ENCODE measurements around the gene PRKCA. TPM values are rescaled to one million over a fixed set of nuclear protein-coding genes. Genes with fewer than 3 reads are reported as not detected.

PRKCA gene
- total and polyA plus RNA-seq, 2 experiments from 2014 or later = 6.4 to 35.4 TPM

DNA sequence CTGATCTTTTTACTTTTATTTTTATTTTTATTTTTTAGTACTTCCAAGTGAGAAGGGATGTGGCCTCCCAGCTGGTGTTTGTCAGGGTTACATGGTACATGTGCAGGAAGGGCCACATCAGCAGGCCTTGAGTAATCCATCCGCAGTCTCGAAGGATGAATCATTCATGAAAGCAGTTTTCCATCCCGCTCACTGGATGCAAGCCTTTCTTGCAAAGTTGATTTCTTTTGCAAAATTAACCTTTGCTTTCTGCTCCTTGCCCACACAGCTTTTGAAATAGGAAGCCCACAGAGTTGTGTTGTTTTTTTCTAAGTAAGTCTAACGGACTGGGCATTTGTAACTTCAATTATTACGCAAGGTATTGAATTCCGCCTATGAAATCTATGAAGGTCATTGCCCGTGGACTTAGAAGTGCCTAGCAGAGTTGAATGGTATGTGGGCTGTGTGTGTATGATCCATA lies 157.4 kb downstream of the PRKCA start (continued):
- TF ChIP-seq, protein P1, sequence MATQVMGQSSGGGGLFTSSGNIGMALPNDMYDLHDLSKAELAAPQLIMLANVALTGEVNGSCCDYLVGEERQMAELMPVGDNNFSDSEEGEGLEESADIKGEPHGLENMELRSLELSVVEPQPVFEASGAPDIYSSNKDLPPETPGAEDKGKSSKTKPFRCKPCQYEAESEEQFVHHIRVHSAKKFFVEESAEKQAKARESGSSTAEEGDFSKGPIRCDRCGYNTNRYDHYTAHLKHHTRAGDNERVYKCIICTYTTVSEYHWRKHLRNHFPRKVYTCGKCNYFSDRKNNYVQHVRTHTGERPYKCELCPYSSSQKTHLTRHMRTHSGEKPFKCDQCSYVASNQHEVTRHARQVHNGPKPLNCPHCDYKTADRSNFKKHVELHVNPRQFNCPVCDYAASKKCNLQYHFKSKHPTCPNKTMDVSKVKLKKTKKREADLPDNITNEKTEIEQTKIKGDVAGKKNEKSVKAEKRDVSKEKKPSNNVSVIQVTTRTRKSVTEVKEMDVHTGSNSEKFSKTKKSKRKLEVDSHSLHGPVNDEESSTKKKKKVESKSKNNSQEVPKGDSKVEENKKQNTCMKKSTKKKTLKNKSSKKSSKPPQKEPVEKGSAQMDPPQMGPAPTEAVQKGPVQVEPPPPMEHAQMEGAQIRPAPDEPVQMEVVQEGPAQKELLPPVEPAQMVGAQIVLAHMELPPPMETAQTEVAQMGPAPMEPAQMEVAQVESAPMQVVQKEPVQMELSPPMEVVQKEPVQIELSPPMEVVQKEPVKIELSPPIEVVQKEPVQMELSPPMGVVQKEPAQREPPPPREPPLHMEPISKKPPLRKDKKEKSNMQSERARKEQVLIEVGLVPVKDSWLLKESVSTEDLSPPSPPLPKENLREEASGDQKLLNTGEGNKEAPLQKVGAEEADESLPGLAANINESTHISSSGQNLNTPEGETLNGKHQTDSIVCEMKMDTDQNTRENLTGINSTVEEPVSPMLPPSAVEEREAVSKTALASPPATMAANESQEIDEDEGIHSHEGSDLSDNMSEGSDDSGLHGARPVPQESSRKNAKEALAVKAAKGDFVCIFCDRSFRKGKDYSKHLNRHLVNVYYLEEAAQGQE (IDR thresholded peaks at IDR 0.05; ENCODE audit: unreplicated experiment) = no peak
- no peak for TF ChIP-seq POLR2AphosphoS5 (IDR thresholded peaks at IDR 0.05; ENCODE audit: low read depth)
- no peak for TF ChIP-seq NANOG (IDR thresholded peaks at IDR 0.05; ENCODE audit: borderline replicate concordance)

DNA sequence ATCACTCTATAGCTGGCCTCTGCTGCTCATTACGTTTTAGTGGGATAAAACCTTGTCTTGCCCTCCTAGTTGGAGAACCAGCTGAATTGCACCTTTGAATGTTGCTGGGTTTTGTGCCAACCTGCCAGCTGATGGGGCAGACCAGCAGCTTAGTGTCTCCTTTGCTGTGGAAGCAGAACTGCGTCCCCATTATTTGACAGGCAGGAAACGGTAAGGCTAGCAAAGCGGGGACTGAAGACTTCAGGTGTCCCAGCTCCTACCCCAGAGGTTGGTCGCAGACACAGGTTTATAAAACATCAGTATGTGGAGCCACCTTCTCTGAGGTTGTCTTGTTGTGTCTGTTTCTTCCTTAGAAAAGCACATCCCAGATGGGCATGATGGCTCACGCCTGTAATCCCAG lies 158.1 kb downstream of the PRKCA start:
- no peak overlapping the region for H2AFZ ChIP-seq
- ATAC-seq = no peak
- H3K4me2 ChIP-seq = no peak overlapping the region
- H4K20me1 ChIP-seq (replicated peaks; ENCODE audit: insufficient read depth) = no peaks in the 10 kb centered on the region
- Mint-ChIP-seq H3K9me3 (no peaks in the 10 kb centered on the region; the same call in 2 of the 3 replicates), H3K27ac (no peak overlapping the region), H3K4me1 (no peaks in the 10 kb centered on the region; the same call in 2 of the 3 replicates), H3K27me3 (ENCODE audit: insufficient read depth, low read depth, poor library complexity) (peaks cover 7% of the 10 kb centered on the region), H3K4me3 (no peak overlapping the region), H3K36me3 (ENCODE audit: low read depth) (peaks cover 6% of the 10 kb centered on the region; the same call in 1 of the 3 replicates)
- no peaks in the 10 kb centered on the region for H3F3A ChIP-seq (replicated peaks; ENCODE audit: low read depth)
- no peak for DNase-seq (ENCODE audit: low spot score)
- peaks cover 3% of the 10 kb centered on the region; the same call in 1 of the 2 replicates for H3K79me2 ChIP-seq (replicated peaks; ENCODE audit: insufficient read depth)
- no peaks in the 10 kb centered on the region for H3K4me1 ChIP-seq (ENCODE audit: insufficient read depth)
- H3K4me3 ChIP-seq = no peak overlapping the region
- TF ChIP-seq, protein P1 (IDR thresholded peaks at IDR 0.05; ENCODE audit: unreplicated experiment) = no peak
- no peak overlapping the region for H3K27ac ChIP-seq (ENCODE audit: low read depth)
- H3K9me2 ChIP-seq (ENCODE audit: insufficient read depth) = no peaks in the 10 kb centered on the region
- H3K27me3 ChIP-seq (ENCODE audit: insufficient read depth) = peaks cover 23% of the 10 kb centered on the region
- H3K36me3 ChIP-seq (ENCODE audit: insufficient read depth) = no peaks in the 10 kb centered on the region

DNA sequence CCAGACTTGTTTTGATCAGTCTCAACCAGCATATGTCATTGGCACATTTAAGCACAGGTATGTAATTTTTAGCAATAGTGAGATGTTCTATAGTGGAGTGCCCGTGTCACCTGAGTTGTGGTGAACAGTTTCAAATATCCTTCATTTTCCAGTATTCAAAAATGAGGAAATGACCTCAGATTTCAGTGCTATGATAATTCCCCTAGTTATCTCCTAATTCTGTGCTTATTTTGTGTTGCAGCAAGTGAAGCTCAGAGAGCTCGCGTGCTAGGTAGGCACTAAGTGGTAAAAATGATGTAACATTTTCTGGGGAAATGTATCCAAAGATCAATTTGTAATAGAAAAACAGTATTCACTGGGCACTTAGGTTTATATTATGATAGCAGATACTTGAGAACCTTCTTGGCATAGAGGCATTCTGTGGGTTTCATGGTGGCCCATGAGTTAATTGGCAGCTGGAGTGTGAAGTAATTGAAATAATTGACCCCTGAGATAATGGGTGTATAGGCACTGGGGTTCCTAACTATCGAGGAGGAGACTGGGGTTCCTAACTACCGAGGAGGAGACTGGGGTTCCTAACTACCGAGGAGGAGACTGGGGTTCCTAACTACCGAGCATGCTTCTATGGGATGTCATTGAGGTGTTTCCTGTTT lies 159.1 kb downstream of the PRKCA start:
- Histone ChIP-seq H3K4me1 (ENCODE audit: insufficient read depth) (no peaks in the 10 kb centered on the region), H3K27ac (ENCODE audit: low read depth) (no peak overlapping the region), H3F3A (replicated peaks; ENCODE audit: low read depth) (no peaks in the 10 kb centered on the region), H4K20me1 (replicated peaks; ENCODE audit: insufficient read depth) (no peaks in the 10 kb centered on the region), H3K27me3 (ENCODE audit: insufficient read depth) (peaks cover 23% of the 10 kb centered on the region), H3K4me2 (no peak overlapping the region), H2AFZ (no peak overlapping the region), H3K79me2 (replicated peaks; ENCODE audit: insufficient read depth) (peaks cover 3% of the 10 kb centered on the region; the same call in 1 of the 2 replicates), H3K4me3 (no peak overlapping the region), H3K36me3 (ENCODE audit: insufficient read depth) (no peaks in the 10 kb centered on the region), H3K9me2 (ENCODE audit: insufficient read depth) (no peaks in the 10 kb centered on the region)
- Mint-ChIP-seq H3K4me3 (no peak overlapping the region), H3K27ac (no peak overlapping the region), H3K27me3 (ENCODE audit: insufficient read depth, low read depth, poor library complexity) (peaks cover 9% of the 10 kb centered on the region), H3K36me3 (ENCODE audit: low read depth) (peaks cover 3% of the 10 kb centered on the region; the same call in 1 of the 3 replicates), H3K4me1 (peaks cover 6% of the 10 kb centered on the region; the same call in 2 of the 3 replicates), H3K9me3 (no peaks in the 10 kb centered on the region; the same call in 2 of the 3 replicates)
- no peak for DNase-seq (ENCODE audit: low spot score)
- TF ChIP-seq CREB1 (CRISPR knock-in tag; IDR thresholded peaks at IDR 0.05; ENCODE audit: low read depth) = no peak
- TF ChIP-seq EZH2 (IDR thresholded peaks at IDR 0.05; ENCODE audit: low read depth, unreplicated experiment) = no peak
- TF ChIP-seq POLR2AphosphoS5 (IDR thresholded peaks at IDR 0.05; ENCODE audit: low read depth) = peak; percentile 25; the same call in 1 of the 2 replicates
- no peak for ATAC-seq
